Neuronal stem cell (in vitro differentiated cells): Measurements from ENCODE around the gene C1orf74.

Experiments used
- DNase-seq: peaks from one replicate; pipeline ENCODE4 v3.0.0-alpha.2; 2013; ENCODE audit warnings: low spot score
- H2AFZ ChIP-seq: one replicate; pipeline ENCODE4 v1.6.1; 2013; ENCODE audit warnings: mild to moderate bottlenecking, low read length, inconsistent platforms
- H2AK5ac ChIP-seq: 2 replicates; pipeline ENCODE4 v1.6.1; 2013; ENCODE audit warnings: low read depth, mild to moderate bottlenecking, inconsistent platforms, low read length, moderate library complexity, mixed read lengths
- H2BK120ac ChIP-seq: 2 replicates; pipeline ENCODE4 v1.6.1; 2013; ENCODE audit warnings: low read depth, mild to moderate bottlenecking, inconsistent platforms, low read length, moderate library complexity, mixed read lengths
- H2BK12ac ChIP-seq: one replicate; pipeline ENCODE4 v1.6.1; 2013; ENCODE audit warnings: low read length, inconsistent platforms
- H2BK15ac ChIP-seq: 2 replicates; pipeline ENCODE4 v1.6.1; 2013; ENCODE audit warnings: mild to moderate bottlenecking, low read length, inconsistent platforms, mixed read lengths
- H2BK5ac ChIP-seq: one replicate; pipeline ENCODE4 v1.6.1; 2013; ENCODE audit warnings: inconsistent platforms, mild to moderate bottlenecking, low read length, moderate library complexity
- H3K14ac ChIP-seq: one replicate; pipeline ENCODE4 v1.6.1; 2013; ENCODE audit warnings: low read length, inconsistent platforms
- H3K18ac ChIP-seq: 2 replicates; pipeline ENCODE4 v1.6.1; 2013; ENCODE audit warnings: low read length, inconsistent platforms
- H3K23ac ChIP-seq: 2 replicates; pipeline ENCODE4 v1.6.1; 2013; ENCODE audit warnings: low read depth, mild to moderate bottlenecking, mixed read lengths, low read length, inconsistent platforms; ENCODE audit not compliant: poor library complexity
- H3K27ac ChIP-seq: replicated peaks from 3 replicates; pipeline ENCODE4 v1.5.1; 2013; ENCODE audit warnings: low read length, inconsistent platforms
- H3K27me3 ChIP-seq, 3 experiments: 2 replicates each; pipeline ENCODE4 v1.6.1; 2013; ENCODE audit warnings: low read length in 3 of 3, mild to moderate bottlenecking in 2 of 3, inconsistent platforms in 1 of 3, low read depth in 1 of 3, mixed read lengths in 1 of 3, moderate library complexity in 1 of 3; ENCODE audit not compliant: control insufficient read depth in 3 of 3, insufficient read depth in 3 of 3
- H3K36me3 ChIP-seq, 2 donors: replicated peaks in 1 of 2; 2 replicates each; pipeline ENCODE4 v1.6.1; 2013; ENCODE audit warnings: low read length in 2 of 2; ENCODE audit not compliant: control insufficient read depth in 2 of 2, insufficient read depth in 2 of 2
- H3K4ac ChIP-seq: 2 replicates; pipeline ENCODE4 v1.6.1; 2013; ENCODE audit warnings: inconsistent platforms, mild to moderate bottlenecking, low read length, moderate library complexity
- H3K4me1 ChIP-seq, 2 donors: 1 replicate in 1 of 2; 2 replicates in 1 of 2; pipeline ENCODE4 v1.6.1; 2013; ENCODE audit warnings: low read length in 2 of 2, low read depth in 1 of 2; ENCODE audit not compliant: control insufficient read depth in 2 of 2, insufficient read depth in 1 of 2
- H3K4me2 ChIP-seq: one replicate; pipeline ENCODE4 v1.6.1; 2013; ENCODE audit warnings: mild to moderate bottlenecking, low read length, inconsistent platforms; ENCODE audit not compliant: insufficient read depth, poor library complexity, severe bottlenecking
- H3K4me3 ChIP-seq, 2 donors: 2 replicates each; pipeline ENCODE4 v1.5.1; 2013; ENCODE audit warnings: low read length in 2 of 2, mild to moderate bottlenecking in 2 of 2, inconsistent platforms in 1 of 2, moderate library complexity in 1 of 2
- H3K79me1 ChIP-seq: one replicate; pipeline ENCODE4 v1.6.1; 2013; ENCODE audit warnings: low read depth, mild to moderate bottlenecking, inconsistent platforms, low read length, moderate library complexity
- H3K9ac ChIP-seq: one replicate; pipeline ENCODE4 v1.6.1; 2013; ENCODE audit warnings: mild to moderate bottlenecking, low read depth, low read length, inconsistent platforms; ENCODE audit not compliant: poor library complexity
- H3K9me3 ChIP-seq, 2 donors: replicated peaks in 1 of 2; 2 replicates each; pipeline versions ENCODE3 to v1.6.1; 2013; ENCODE audit warnings: low read length in 2 of 2, mild to moderate bottlenecking in 2 of 2, inconsistent platforms in 1 of 2, low read depth in 1 of 2, mixed read lengths in 1 of 2, moderate library complexity in 1 of 2; ENCODE audit not compliant: control insufficient read depth in 2 of 2, insufficient read depth in 1 of 2
- H4K8ac ChIP-seq: one replicate; pipeline ENCODE4 v1.6.1; 2013; ENCODE audit warnings: low read depth, mild to moderate bottlenecking, inconsistent platforms, low read length, moderate library complexity
- H4K91ac ChIP-seq: one replicate; pipeline ENCODE4 v1.6.1; 2013; ENCODE audit warnings: low read length, low read depth, mild to moderate bottlenecking, inconsistent platforms; ENCODE audit not compliant: poor library complexity
- WGBS, 2 donors: extraction: QIAGEN DNeasy Blood & Tissue Kit; methylation state at CpG; one replicate each; pipeline ENCODE4 v1.1.7; 2013; ENCODE audit warnings: missing lambda C conversion rate in 2 of 2, mixed read lengths in 1 of 2; ENCODE audit not compliant: insufficient read length in 2 of 2, insufficient replicate concordance in 1 of 2; ENCODE audit errors: extremely low coverage in 2 of 2; 5-methylcytosine and 5-hydroxymethylcytosine counted together

Gene C1orf74

DNA sequence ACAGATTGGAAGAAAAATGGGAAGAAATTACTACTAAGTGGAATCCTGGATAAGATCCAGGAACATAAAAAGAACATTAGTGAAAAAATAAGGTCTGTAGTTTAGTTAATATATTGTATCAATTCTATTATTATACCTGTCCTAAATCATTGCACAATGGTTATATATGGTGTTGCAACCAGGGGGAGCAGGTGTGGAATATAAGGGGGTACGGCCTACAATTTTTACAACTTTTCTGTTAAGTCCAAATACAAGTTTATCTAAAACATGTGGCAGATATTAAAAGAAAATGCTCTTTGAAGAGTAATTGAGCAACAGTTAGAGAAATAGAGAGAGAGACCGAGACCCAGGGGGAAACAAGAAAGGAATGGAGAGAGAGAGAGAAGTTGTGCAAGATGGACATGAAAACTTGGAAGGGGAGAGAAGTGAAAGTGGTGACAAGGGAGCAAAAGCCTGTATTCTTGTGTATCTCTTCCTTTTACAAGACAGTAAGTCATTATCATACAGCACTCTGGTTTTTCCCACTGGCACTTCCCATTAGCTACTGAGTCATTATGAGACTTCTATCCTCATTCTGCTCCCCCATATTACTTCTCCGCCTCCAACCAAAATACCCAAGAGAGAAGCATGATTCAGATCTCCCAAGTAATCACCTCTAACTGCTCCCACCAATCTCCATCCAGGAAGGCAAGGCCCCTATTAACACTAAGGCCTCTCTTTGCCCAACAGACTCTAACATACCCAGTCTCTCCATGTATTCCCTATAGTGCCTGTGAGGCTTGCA is 50.8 kb downstream of the C1orf74 start:
- Histone ChIP-seq H2BK5ac (no peak overlapping the region), H2AK5ac (no peak overlapping the region), H3K27me3 (no peaks in the 10 kb centered on the region), H3K79me1 (no peaks in the 10 kb centered on the region), H3K14ac (no peak overlapping the region), H4K8ac (no peak overlapping the region), H3K4me1 (no peaks in the 10 kb centered on the region), H3K36me3 (no peaks in the 10 kb centered on the region), H2BK15ac (no peak overlapping the region), H3K4me3 (no peak overlapping the region), H4K91ac (no peak overlapping the region), H2AFZ (no peak overlapping the region), H2BK120ac (no peak overlapping the region), H3K9me3 (no peaks in the 10 kb centered on the region), H3K18ac (no peak overlapping the region), H2BK12ac (no peak overlapping the region), H3K9ac (no peak overlapping the region), H3K4ac (no peak overlapping the region), H3K27ac (no peak overlapping the region), H3K4me2 (no peak overlapping the region), H3K23ac (no peak overlapping the region)
- no peak for DNase-seq
- WGBS, 2 donors = no CpG with 5 or more reads among the region's 3 CpGs

DNA sequence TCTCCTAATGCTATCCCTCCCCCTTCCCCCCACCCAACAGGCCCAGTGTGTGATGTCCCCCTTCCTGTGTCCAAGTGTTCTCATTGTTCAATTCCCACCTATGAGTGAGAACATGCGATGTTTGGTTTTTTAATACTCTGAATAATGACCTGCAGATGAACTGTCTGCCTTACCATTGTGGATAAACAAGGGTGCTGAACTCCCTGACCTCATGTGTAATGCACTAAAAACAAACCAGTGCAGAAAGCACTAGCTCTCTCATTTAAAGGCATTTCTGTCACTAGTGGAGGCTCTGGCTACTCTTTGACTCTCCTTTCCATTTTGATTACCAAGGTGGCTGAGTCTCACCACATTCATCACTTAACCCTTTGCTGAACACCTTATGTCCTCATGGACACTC is 51.6 kb downstream of the C1orf74 start:
- no peak overlapping the region for H3K4me3 ChIP-seq
- no peak overlapping the region for H2BK15ac ChIP-seq
- no peak overlapping the region for H2BK120ac ChIP-seq
- H3K14ac ChIP-seq = no peak overlapping the region
- H3K9me3 ChIP-seq = no peaks in the 10 kb centered on the region
- H3K4me1 ChIP-seq = no peaks in the 10 kb centered on the region
- H3K79me1 ChIP-seq = no peaks in the 10 kb centered on the region
- no peak for DNase-seq
- no peak overlapping the region for H4K8ac ChIP-seq
- no peak overlapping the region for H3K23ac ChIP-seq
- no peak overlapping the region for H2AFZ ChIP-seq
- no peak overlapping the region for H4K91ac ChIP-seq
- H3K4me2 ChIP-seq = no peak overlapping the region
- no peaks in the 10 kb centered on the region for H3K36me3 ChIP-seq
- WGBS, 2 donors = no CpG with 5 or more reads among the region's 1 CpG
- no peak overlapping the region for H3K9ac ChIP-seq
- H2BK5ac ChIP-seq = no peak overlapping the region
- no peak overlapping the region for H2BK12ac ChIP-seq
- no peaks in the 10 kb centered on the region for H3K27me3 ChIP-seq
- no peak overlapping the region for H3K4ac ChIP-seq
- H3K18ac ChIP-seq = no peak overlapping the region
- no peak overlapping the region for H3K27ac ChIP-seq
- no peak overlapping the region for H2AK5ac ChIP-seq

DNA sequence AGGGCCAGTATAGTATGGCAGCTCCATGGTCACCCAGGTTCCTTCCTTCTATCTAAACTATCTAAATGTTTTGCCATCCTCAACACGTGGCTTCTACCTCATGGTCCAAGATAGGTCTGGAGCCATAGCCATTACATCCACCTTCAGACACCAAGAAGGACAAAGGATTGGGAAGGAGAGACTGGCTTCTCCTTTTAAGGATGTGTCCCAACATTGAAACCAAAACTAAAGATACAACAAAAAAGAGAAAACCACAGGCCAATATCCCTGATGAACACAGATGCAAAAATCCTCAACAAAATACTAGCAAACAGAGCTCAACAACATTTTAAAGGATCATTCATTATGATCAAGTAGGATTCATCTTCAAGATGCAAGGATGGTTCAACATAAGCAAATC is 54.9 kb downstream of the C1orf74 start:
- Histone ChIP-seq H2BK12ac (no peak overlapping the region), H3K4ac (no peak overlapping the region), H3K27me3 (no peaks in the 10 kb centered on the region), H3K14ac (no peak overlapping the region), H2AFZ (no peak overlapping the region), H3K18ac (no peak overlapping the region), H4K91ac (no peak overlapping the region), H3K4me1 (no peaks in the 10 kb centered on the region), H3K23ac (no peak overlapping the region), H3K4me2 (no peak overlapping the region), H3K9me3 (no peaks in the 10 kb centered on the region), H3K36me3 (no peaks in the 10 kb centered on the region), H2BK120ac (no peak overlapping the region), H2AK5ac (no peak overlapping the region), H2BK5ac (no peak overlapping the region), H3K27ac (no peak overlapping the region), H4K8ac (no peak overlapping the region), H3K9ac (no peak overlapping the region), H3K79me1 (no peaks in the 10 kb centered on the region), H2BK15ac (no peak overlapping the region), H3K4me3 (no peak overlapping the region)
- DNase-seq = no peak
- WGBS, 2 donors = no CpG with 5 or more reads among the region's 1 CpG
